Hindlimb muscle (tissue), 1 donor: Measurements from ENCODE around the gene SLC7A14. TPM values are rescaled to one million over a fixed set of nuclear protein-coding genes. Genes with fewer than 3 reads are reported as not detected.
A peak's percentile ranks its signal among the peaks of the same experiment; 100 is the strongest.

ENCODE experiments used
- DNase-seq: peaks from one replicate; pipeline ENCODE4 v3.0.0-alpha.2; 2013
- polyA plus RNA-seq: library from polyadenylated mRNA; unstranded; fragments of 120-200 nt; gene quantifications from one replicate; pipeline ENCODE4 v1.2.1, GENCODE V29; 2013; ENCODE audit not compliant: insufficient read length

Gene SLC7A14
- 0.58 TPM for polyA plus RNA-seq

- no peak for DNase-seq
These were observed at the start of gene SLC7A14 for GRCh38 chr3:170585937-170586310. Gene SLC7A14 (minus strand): TSS chr3:170586075. CDS start chr3:170526936, 59,139 bp downstream.

- no peak for DNase-seq
These were observed 49.5 kb upstream of the SLC7A14 start for GRCh38 chr3:170635385-170635735.

GRCh38 chr3:170634663-170635384 is 48.9 kb upstream of the SLC7A14 start:
- DNase-seq = no peak

GRCh38 chr3:170633573-170633972 is 47.7 kb upstream of the SLC7A14 start:
- no peak for DNase-seq

- DNase-seq = no peak
These were observed 46.9 kb upstream of the SLC7A14 start for GRCh38 chr3:170632780-170633179.

GRCh38 chr3:170631755-170632488 is 46.0 kb upstream of the SLC7A14 start:
- DNase-seq = no peak

GRCh38 chr3:170623524-170623923 is 37.6 kb upstream of the SLC7A14 start:
- no peak for DNase-seq

GRCh38 chr3:170622369-170623159 is 36.7 kb upstream of the SLC7A14 start:
- DNase-seq = peak; percentile 12

- no peak for DNase-seq
These were observed 35.4 kb upstream of the SLC7A14 start for GRCh38 chr3:170621256-170621655.

- DNase-seq = no peak
These were observed 28.5 kb upstream of the SLC7A14 start for GRCh38 chr3:170614214-170614966.

GRCh38 chr3:170611751-170612150 is 25.9 kb upstream of the SLC7A14 start:
- no peak for DNase-seq

- DNase-seq = no peak
These were observed 24.5 kb upstream of the SLC7A14 start for GRCh38 chr3:170610321-170610884.

- no peak for DNase-seq
These were observed 22.6 kb upstream of the SLC7A14 start for GRCh38 chr3:170608475-170608874.

- DNase-seq = no peak
These were observed 20.8 kb upstream of the SLC7A14 start for GRCh38 chr3:170606675-170607074.

GRCh38 chr3:170605490-170605889 is 19.6 kb upstream of the SLC7A14 start:
- DNase-seq = no peak

- no peak for DNase-seq
These were observed 18.1 kb upstream of the SLC7A14 start for GRCh38 chr3:170603770-170604510.

GRCh38 chr3:170602556-170602955 is 16.7 kb upstream of the SLC7A14 start:
- DNase-seq = no peak

GRCh38 chr3:170600005-170600624 is 14.2 kb upstream of the SLC7A14 start:
- DNase-seq = no peak

- DNase-seq = no peak
These were observed 13.2 kb upstream of the SLC7A14 start for GRCh38 chr3:170599091-170599490.

- no peak for DNase-seq
These were observed 12.2 kb upstream of the SLC7A14 start for GRCh38 chr3:170598091-170598502.

- no peak for DNase-seq
These were observed 8.7 kb upstream of the SLC7A14 start for GRCh38 chr3:170594528-170594927.
